ENCODE measurements around the gene NCBP2. TPM values are rescaled to one million over a fixed set of nuclear protein-coding genes. Genes with fewer than 3 reads are reported as not detected.
"Not testable (repeated sequence)": the region's sequence is repeated elsewhere in the genome, so short reads cannot be mapped to it uniquely, and the experiment has no call there.

Gene NCBP2
- total RNA-seq, 1 experiment from 2014 or later: 94.8 TPM

DNA sequence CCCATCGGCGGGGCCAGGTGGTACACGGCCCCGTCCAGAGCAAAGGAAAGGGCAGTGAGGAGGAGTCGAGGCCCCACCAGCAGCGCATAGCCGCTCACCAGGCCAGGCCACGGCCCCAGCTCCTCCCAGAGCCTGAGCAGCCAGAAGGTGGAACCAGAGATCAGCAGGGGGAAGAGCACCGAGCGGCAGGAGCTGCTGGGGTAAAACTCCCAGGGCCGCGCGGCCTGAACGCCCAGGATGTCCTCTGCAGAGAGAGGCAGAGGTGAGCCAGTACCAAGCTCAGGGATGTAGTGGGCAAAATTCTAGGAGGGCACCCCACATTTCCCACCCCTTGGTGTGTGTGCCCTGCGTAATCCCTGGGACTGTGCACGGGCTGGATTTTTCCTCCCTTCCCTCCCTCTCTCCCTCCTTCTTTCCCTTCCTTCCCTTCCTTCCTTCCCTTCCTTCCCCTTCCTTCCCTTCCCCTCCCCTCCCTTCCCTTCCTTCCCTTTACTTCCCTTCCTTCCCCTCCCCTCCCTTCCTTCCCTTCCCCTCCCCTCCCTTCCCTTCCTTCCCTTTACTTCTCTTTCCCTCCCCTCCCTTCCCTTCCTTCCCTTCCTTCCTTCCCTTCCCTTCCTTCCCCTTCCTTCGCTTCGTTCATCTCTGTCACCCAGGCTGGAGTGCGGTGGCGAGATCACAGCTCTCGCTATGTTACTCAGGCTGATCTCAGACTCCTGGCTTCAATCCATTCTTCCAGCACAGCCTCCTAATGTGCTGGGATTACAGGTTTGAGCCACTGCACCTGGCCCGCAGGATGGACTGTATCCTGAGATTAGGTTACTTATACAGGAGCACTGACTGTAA lies 6.3 kb upstream of the NCBP2 start:
- in situ Hi-C loops (cut with HindIII; ENCODE audit: low pct_unique_long_range_greater_than_20kb, low sequenced_read_pairs): no loop called here
- peak; percentile 33 for DNase-seq (ENCODE audit: low read depth, low spot score)

GRCh38 chr3:196947860-196948441 lies 5.6 kb upstream of the NCBP2 start:
- DNase-seq (ENCODE audit: low read depth, low spot score): no peak
- in situ Hi-C loops (cut with HindIII; ENCODE audit: low pct_unique_long_range_greater_than_20kb, low sequenced_read_pairs): no loop called here

- in situ Hi-C loops (cut with HindIII; ENCODE audit: low pct_unique_long_range_greater_than_20kb, low sequenced_read_pairs): no loop called here
- peak; percentile 20 for DNase-seq (ENCODE audit: low read depth, low spot score)
These were observed 5.0 kb upstream of the NCBP2 start for GRCh38 chr3:196947136-196947859.

GRCh38 chr3:196944037-196944790 lies 1.9 kb upstream of the NCBP2 start:
- in situ Hi-C loops (cut with HindIII; ENCODE audit: low pct_unique_long_range_greater_than_20kb, low sequenced_read_pairs): not testable (repeated sequence)
- peak; percentile 57 for DNase-seq (ENCODE audit: low read depth, low spot score)

GRCh38 chr3:196942915-196943277 lies 568 bp upstream of the NCBP2 start:
- peak; percentile 23 for DNase-seq (ENCODE audit: low read depth, low spot score)
- in situ Hi-C loops (cut with HindIII; ENCODE audit: low pct_unique_long_range_greater_than_20kb, low sequenced_read_pairs): no loop called here

DNA sequence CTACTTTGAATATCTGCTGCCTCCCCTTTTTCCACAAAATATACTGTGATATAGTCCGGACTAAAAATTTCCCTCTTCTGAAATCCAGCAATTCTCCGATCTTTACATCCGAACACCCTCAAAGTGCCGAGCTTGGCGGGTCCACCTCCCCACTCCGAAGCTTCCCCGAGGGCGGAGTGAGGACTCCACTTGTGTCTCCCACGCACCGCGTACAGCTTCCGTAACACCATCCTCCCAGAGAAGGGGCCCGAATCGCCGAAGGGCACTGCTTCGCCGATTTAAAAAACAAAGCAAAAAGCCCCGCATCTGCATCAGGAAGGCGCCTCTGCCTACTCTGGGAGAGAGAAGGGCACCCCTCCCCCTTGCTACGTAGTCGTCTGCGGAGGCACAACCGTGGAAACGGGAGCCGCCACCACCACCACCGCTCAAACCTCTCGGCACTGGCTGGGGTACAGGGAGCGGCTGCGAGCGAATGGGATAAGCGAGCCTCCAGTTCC lies 551 bp downstream of the NCBP2 start:
- no peak for DNase-seq (ENCODE audit: low read depth, low spot score)
- in situ Hi-C loops (cut with HindIII; ENCODE audit: low pct_unique_long_range_greater_than_20kb, low sequenced_read_pairs): no loop called here

GRCh38 chr3:196938576-196938975 lies 3.8 kb downstream of the NCBP2 start:
- in situ Hi-C loops (cut with HindIII; ENCODE audit: low pct_unique_long_range_greater_than_20kb, low sequenced_read_pairs): no loop called here
- DNase-seq (ENCODE audit: low read depth, low spot score): no peak

DNA sequence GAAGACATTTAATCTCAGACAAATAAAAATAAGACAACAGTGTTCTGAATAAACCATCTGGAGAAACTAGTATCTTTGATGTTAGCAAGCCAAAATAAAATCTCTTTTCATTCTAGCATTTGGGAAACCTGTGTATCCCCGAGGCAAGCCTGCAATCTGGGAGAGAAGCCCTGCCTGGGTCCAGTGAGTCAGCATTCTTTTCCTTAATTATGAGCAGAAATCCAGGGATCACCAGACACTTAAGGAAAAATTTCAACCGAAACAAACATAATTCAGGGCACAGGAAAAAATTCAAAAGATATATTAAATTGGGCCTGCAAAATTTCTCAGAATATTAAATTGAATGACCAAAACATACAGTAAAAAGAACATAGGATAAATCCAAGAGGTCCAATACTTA lies 4.2 kb downstream of the NCBP2 start:
- in situ Hi-C loops (cut with HindIII; ENCODE audit: low pct_unique_long_range_greater_than_20kb, low sequenced_read_pairs): no loop called here
- no peak for DNase-seq (ENCODE audit: low read depth, low spot score)

- no peak for DNase-seq (ENCODE audit: low read depth, low spot score)
- in situ Hi-C loops (cut with HindIII; ENCODE audit: low pct_unique_long_range_greater_than_20kb, low sequenced_read_pairs): no loop called here
These were observed 6.0 kb downstream of the NCBP2 start for GRCh38 chr3:196936288-196936687.

GRCh38 chr3:196932600-196932999 lies 9.7 kb downstream of the NCBP2 start:
- in situ Hi-C loops (cut with HindIII; ENCODE audit: low pct_unique_long_range_greater_than_20kb, low sequenced_read_pairs): no loop called here
- DNase-seq (ENCODE audit: low read depth, low spot score): no peak

DNA sequence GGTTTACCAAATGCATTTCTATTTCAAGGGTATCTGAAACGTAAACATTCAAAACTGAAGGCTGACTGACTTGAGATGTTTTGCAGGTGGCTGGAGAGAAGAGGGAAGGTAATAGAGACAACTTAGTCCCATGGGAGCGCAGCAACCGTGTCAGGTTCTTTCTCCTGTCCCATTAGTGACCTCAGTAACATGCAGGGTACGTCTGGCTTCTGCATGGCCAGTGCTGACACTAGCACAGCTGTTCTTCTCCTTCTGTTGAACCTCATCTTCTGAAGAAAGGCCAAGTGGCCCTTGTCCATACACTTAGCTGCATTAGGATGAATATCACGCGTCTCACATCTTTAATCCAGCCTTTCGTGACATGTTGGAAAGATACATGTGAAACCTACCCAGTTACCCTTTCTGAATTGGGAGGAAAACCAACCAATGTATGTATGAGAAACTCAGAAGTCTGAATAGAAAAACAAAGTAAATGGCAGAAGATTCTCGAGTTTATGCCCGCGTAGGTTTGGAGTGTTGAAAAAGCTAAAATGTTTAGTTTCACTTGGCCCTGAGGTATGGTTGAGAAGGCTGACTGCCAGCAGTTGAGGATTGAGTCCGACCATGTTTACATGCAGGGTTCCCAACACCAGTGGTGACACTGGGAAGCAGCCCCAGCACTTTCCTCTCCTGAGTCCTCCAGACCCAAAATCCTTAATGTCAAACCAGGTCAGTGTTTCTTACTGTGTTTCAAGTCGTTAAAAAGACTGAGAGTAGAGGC lies 10.3 kb downstream of the NCBP2 start:
- in situ Hi-C loops (cut with HindIII; ENCODE audit: low pct_unique_long_range_greater_than_20kb, low sequenced_read_pairs): no loop called here
- no peak for DNase-seq (ENCODE audit: low read depth, low spot score)

DNA sequence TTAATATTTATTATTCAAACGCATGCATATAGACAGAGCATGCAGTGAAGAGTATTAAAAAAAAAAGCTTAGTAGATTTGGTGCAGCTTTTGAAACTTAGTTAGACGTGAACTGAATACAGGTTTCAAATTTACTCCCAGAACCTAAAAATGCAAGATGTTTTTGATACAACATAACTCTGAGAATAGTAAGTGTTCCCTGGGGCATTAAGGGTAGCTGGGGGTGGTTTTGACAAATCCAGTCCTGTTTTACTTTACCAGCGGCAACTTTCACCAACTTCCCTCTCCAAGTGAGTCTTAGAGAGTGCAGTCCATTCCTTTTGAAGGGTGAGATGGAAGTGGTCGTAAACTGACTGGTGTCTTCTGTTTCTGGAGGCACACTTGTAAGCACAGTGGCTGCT lies 11.2 kb downstream of the NCBP2 start:
- in situ Hi-C loops (cut with HindIII; ENCODE audit: low pct_unique_long_range_greater_than_20kb, low sequenced_read_pairs): no loop called here
- DNase-seq (ENCODE audit: low read depth, low spot score): no peak

GRCh38 chr3:196927571-196928453 lies 14.5 kb downstream of the NCBP2 start:
- no peak for DNase-seq (ENCODE audit: low read depth, low spot score)
- in situ Hi-C loops (cut with HindIII; ENCODE audit: low pct_unique_long_range_greater_than_20kb, low sequenced_read_pairs): no loop called here

- DNase-seq (ENCODE audit: low read depth, low spot score): no peak
- in situ Hi-C loops (cut with HindIII; ENCODE audit: low pct_unique_long_range_greater_than_20kb, low sequenced_read_pairs): no loop called here
These were observed 21.6 kb downstream of the NCBP2 start for GRCh38 chr3:196920733-196921132.

GRCh38 chr3:196918968-196919367 lies 23.4 kb downstream of the NCBP2 start:
- DNase-seq (ENCODE audit: low read depth, low spot score): no peak
- in situ Hi-C loops (cut with HindIII; ENCODE audit: low pct_unique_long_range_greater_than_20kb, low sequenced_read_pairs): no loop called here

- in situ Hi-C loops (cut with HindIII; ENCODE audit: low pct_unique_long_range_greater_than_20kb, low sequenced_read_pairs): no loop called here
- DNase-seq (ENCODE audit: low read depth, low spot score): no peak
These were observed 25.3 kb downstream of the NCBP2 start for GRCh38 chr3:196916995-196917394.
